Gastroesophageal sphincter (tissue), 3 donors: ENCODE measurements around the gene RANBP3.

Source experiments
- CTCF ChIP-seq, 4 experiments: fragments of 200-600 bp in 2 of 4; fragments of 450-650 bp in 2 of 4; sonication (generic) in 1 of 4; IDR thresholded peaks; one replicate each; pipeline ENCODE4 v1.5.1; 2017 to 2019; ENCODE audit warnings: antibody characterized with exemption in 4 of 4, mild to moderate bottlenecking in 2 of 4, moderate library complexity in 2 of 4
- POLR2A ChIP-seq, 2 donors: fragments of 450-650 bp; IDR thresholded peaks; one replicate each; pipeline ENCODE4 v1.6.1; 2017; ENCODE audit warnings: antibody characterized with exemption in 2 of 2, mild to moderate bottlenecking in 2 of 2, moderate library complexity in 1 of 2
- POLR2AphosphoS5 ChIP-seq: sonication (generic); formaldehyde crosslinking; IDR thresholded peaks from one replicate; pipeline ENCODE4 v1.6.1; 2017; ENCODE audit warnings: antibody characterized with exemption

GRCh38 chr19:5914946-5915781 lies 62.8 kb downstream of the RANBP3 start:
- TF ChIP-seq CTCF (IDR thresholded peaks at IDR 0.05) (no peak), POLR2A (IDR thresholded peaks at IDR 0.05) (no peak), POLR2AphosphoS5 (no peak)
